Caco-2 (cell line): Measurements from ENCODE around the gene DVL1. TPM values are rescaled to one million over a fixed set of nuclear protein-coding genes. Genes with fewer than 3 reads are reported as not detected.

Source experiments
- BruUV-seq: library from RNA; stranded (reverse); fragments of 400-500 nt; replicated peaks from 2 replicates; lab custom pipeline; 2021; lab: Mats Ljungman, UMichigan
- CTCF ChIA-PET: fragments of 300-600 bp; sonication (Branson Sonifier 250); formaldehyde crosslinking; loops from one replicate; lab custom pipeline; 2022; ENCODE audit warnings: antibody characterized with exemption; lab: Charles Lee
- POLR2A ChIA-PET: fragments of 300-600 bp; sonication (Branson Sonifier 250); formaldehyde crosslinking; loops from one replicate; lab custom pipeline; 2022; ENCODE audit warnings: antibody characterized with exemption; lab: Charles Lee
- DNase-seq, 2 experiments: peaks; one replicate each; pipeline versions ENCODE4 v3.0.0 to v3.0.0-alpha.2; 2020 to 2022
- H3K27me3 ChIP-seq: replicated peaks from 2 replicates; pipeline ENCODE4 v1.6.0; 2011; ENCODE audit warnings: low read length; ENCODE audit not compliant: control insufficient read depth, insufficient read depth
- H3K36me3 ChIP-seq: 2 replicates; pipeline ENCODE4 v1.5.1; 2011; ENCODE audit warnings: low read length; ENCODE audit not compliant: control insufficient read depth, insufficient read depth
- H3K4me1 ChIP-seq: fragments of 250-450 bp; sonication (Bioruptor Pico); 2 replicates; pipeline ENCODE4 v1.5.1; 2020; ENCODE audit warnings: mild to moderate bottlenecking
- H3K4me3 ChIP-seq: 2 replicates; pipeline ENCODE4 v1.5.1; 2011; ENCODE audit warnings: low read depth, mild to moderate bottlenecking, control low read depth, low read length
- H3K9me3 ChIP-seq: fragments of 250-450 bp; sonication (Bioruptor Pico); 2 replicates; pipeline ENCODE4 v1.5.1; 2020; ENCODE audit warnings: mild to moderate bottlenecking, moderate library complexity
- H3K27ac Mint-ChIP-seq: one replicate; pipeline ENCODE4 v1.8.0; 2022; ENCODE audit warnings: mixed read lengths; ENCODE audit not compliant: unreplicated experiment
- H3K27me3 Mint-ChIP-seq: one replicate; pipeline ENCODE4 v1.8.0; 2022; ENCODE audit warnings: mixed read lengths; ENCODE audit not compliant: insufficient read depth, unreplicated experiment
- H3K36me3 Mint-ChIP-seq: one replicate; pipeline ENCODE4 v1.8.0; 2022; ENCODE audit warnings: mild to moderate bottlenecking, mixed read lengths; ENCODE audit not compliant: insufficient read depth, unreplicated experiment
- H3K4me1 Mint-ChIP-seq: one replicate; pipeline ENCODE4 v1.8.0; 2022; ENCODE audit warnings: low read depth, mixed read lengths; ENCODE audit not compliant: unreplicated experiment
- H3K4me3 Mint-ChIP-seq: one replicate; pipeline ENCODE4 v1.8.0; 2022; ENCODE audit warnings: mild to moderate bottlenecking, moderate library complexity, mixed read lengths; ENCODE audit not compliant: unreplicated experiment
- H3K9me3 Mint-ChIP-seq: one replicate; pipeline ENCODE4 v1.8.0; 2022; ENCODE audit warnings: mixed read lengths; ENCODE audit not compliant: unreplicated experiment
- CTCF ChIP-seq, 2 experiments: fragments of 200-600 bp in 1 of 2; IDR thresholded peaks; 1 replicate in 1 of 2; 2 replicates in 1 of 2; pipeline versions ENCODE4 v1.5.1 to v1.8.0; 2011 to 2022; ENCODE audit warnings: antibody characterized with exemption in 1 of 2, control low read depth in 1 of 2, inconsistent platforms in 1 of 2, low read depth in 1 of 2, low read length in 1 of 2, mild to moderate bottlenecking in 1 of 2, moderate library complexity in 1 of 2; ENCODE audit not compliant: insufficient read depth in 1 of 2, severe bottlenecking in 1 of 2, unreplicated experiment in 1 of 2
- intact Hi-C: fragments of 100-400 bp; cut with micrococcal nuclease; formaldehyde crosslinking; loops from one replicate; pipeline ENCODE4 v1.10.0; 2022; ENCODE audit not compliant: unreplicated experiment
- total RNA-seq: library from RNA; stranded (reverse); gene quantifications from 2 replicates; pipeline ENCODE4 v1.2.3, GENCODE V29; 2022

The DVL1 gene
- total RNA-seq, 1 experiment from 2014 or later = 40.6 TPM

- Mint-ChIP-seq H3K36me3 (peaks cover 12% of the 10 kb centered on the region), H3K27ac (peak overlapping the region; percentile 74), H3K27me3 (no peaks in the 10 kb centered on the region), H3K4me3 (peak overlapping the region; percentile 81), H3K9me3 (no peaks in the 10 kb centered on the region), H3K4me1 (no peaks in the 10 kb centered on the region)
- no peaks in the 10 kb centered on the region for H3K36me3 ChIP-seq
- intact Hi-C loops = no loop called here
- H3K27me3 ChIP-seq = no peaks in the 10 kb centered on the region
- peak overlapping the region; percentile 87 for H3K4me3 ChIP-seq
- DNase-seq = no peak
- H3K4me1 ChIP-seq = peaks cover 36% of the 10 kb centered on the region
- H3K9me3 ChIP-seq = no peaks in the 10 kb centered on the region
- BruUV-seq = no TSS peak
- POLR2A ChIA-PET = interaction anchor here (1.0 kb wide), 1 partner anchor 33 kb away, joined by 6 read pairs; the partner anchor contains the start of gene UBE2J2
- CTCF ChIA-PET = no interaction called here
- TF ChIP-seq CTCF (IDR thresholded peaks at IDR 0.05; ENCODE audit: insufficient read depth in 1 of 2, low read depth in 1 of 2, low read length in 1 of 2, severe bottlenecking in 1 of 2, unreplicated experiment in 1 of 2) = no peak
These were observed 43.1 kb downstream of the DVL1 start for GRCh38 chr1:1306070-1306660.

DNA sequence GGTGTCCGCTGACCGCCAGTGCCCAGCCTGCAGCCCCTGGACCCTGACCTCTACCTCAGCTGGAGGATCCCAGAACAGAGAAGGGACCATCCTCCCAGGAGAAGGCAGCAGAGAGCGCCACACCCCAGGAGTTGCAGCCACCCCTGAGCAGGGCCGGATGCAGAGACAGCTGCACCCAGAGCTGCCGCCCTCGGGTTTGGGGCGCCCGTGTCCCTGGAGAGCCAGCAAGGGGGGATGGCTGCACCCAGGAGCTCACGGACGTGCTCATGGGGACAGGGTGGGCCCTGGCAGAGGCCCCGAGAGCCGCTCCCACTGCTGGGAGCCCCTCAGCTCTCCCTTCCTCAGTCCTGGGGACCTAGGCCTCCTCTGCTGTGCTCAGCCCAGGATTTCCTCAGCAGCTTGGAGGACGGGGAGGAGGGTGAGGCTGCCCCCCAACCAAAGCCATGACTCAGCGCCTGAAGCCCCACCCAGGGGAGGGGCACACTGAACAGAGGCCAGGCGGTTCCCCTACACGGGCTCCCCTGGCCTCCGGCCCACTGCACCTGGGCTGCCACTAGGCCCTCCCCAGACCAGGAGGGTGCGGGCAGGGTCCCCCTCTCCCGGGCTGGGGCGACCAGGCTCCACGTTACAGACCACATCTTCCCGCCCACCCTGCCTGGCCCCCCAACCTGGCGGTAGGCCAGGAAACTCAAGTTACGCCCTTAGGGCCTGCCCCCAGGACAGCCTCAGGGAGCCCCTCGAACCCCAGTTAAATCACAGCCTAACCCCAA is 43.7 kb downstream of the DVL1 start:
- Mint-ChIP-seq H3K36me3 (peaks cover 11% of the 10 kb centered on the region), H3K27ac (peak overlapping the region; percentile 74), H3K4me3 (peak overlapping the region; percentile 81), H3K9me3 (no peaks in the 10 kb centered on the region), H3K4me1 (no peaks in the 10 kb centered on the region), H3K27me3 (no peaks in the 10 kb centered on the region)
- peaks cover 36% of the 10 kb centered on the region for H3K4me1 ChIP-seq
- intact Hi-C loops = no loop called here
- POLR2A ChIA-PET = no interaction called here
- no peaks in the 10 kb centered on the region for H3K36me3 ChIP-seq
- TF ChIP-seq CTCF (IDR thresholded peaks at IDR 0.05; ENCODE audit: insufficient read depth in 1 of 2, low read depth in 1 of 2, low read length in 1 of 2, severe bottlenecking in 1 of 2, unreplicated experiment in 1 of 2) = no peak
- peak overlapping the region; percentile 87 for H3K4me3 ChIP-seq
- BruUV-seq = no TSS peak
- no peak for DNase-seq
- H3K27me3 ChIP-seq = no peaks in the 10 kb centered on the region
- CTCF ChIA-PET = interaction anchor here (0.7 kb wide), 2 partner anchors 14 to 43 kb away, joined by 3 to 5 read pairs; no protein-coding TSS in a partner anchor
- H3K9me3 ChIP-seq = no peaks in the 10 kb centered on the region

- Mint-ChIP-seq H3K36me3 (peaks cover 13% of the 10 kb centered on the region), H3K4me1 (no peaks in the 10 kb centered on the region)
- no peak for TF ChIP-seq CTCF (IDR thresholded peaks at IDR 0.05; ENCODE audit: insufficient read depth in 1 of 2, low read depth in 1 of 2, low read length in 1 of 2, severe bottlenecking in 1 of 2, unreplicated experiment in 1 of 2)
These were observed 44.6 kb downstream of the DVL1 start for GRCh38 chr1:1304331-1305299.

More at GRCh38 chr1:1304331-1305299, 44.6 kb downstream of the DVL1 start:
- no peaks in the 10 kb centered on the region for H3K27me3 Mint-ChIP-seq
- H3K36me3 ChIP-seq = no peaks in the 10 kb centered on the region
- ChIA-PET POLR2A (no interaction called here), CTCF (interaction anchor here (0.7 kb wide), 2 partner anchors 13 to 44 kb away, joined by 3 to 5 read pairs; no protein-coding TSS in a partner anchor)
- DNase-seq = peak; percentile 58 to 69
- no peaks in the 10 kb centered on the region for H3K27me3 ChIP-seq
- no peaks in the 10 kb centered on the region for H3K9me3 ChIP-seq
- no peak overlapping the region for H3K27ac Mint-ChIP-seq
- no peaks in the 10 kb centered on the region for H3K9me3 Mint-ChIP-seq
- BruUV-seq = no TSS peak
- H3K4me3 Mint-ChIP-seq = peak overlapping the region; percentile 65
- intact Hi-C loops = no loop called here
- H3K4me3 ChIP-seq = peak overlapping the region; percentile 30
- H3K4me1 ChIP-seq = peaks cover 30% of the 10 kb centered on the region
